ENCODE measurements around the gene LRFN5.

GRCh38 chr14:41606282-41606531 is 469 bp upstream of the LRFN5 start:
- TF ChIP-seq CTCF (IDR thresholded peaks at IDR 0.05) (no peak), POLR2A (IDR thresholded peaks at IDR 0.05) (no peak)
